GM03348 (cell line): ENCODE measurements around the gene SDR42E2.
"Not testable (repeated sequence)": the region's sequence is repeated elsewhere in the genome, so short reads cannot be mapped to it uniquely, and the experiment has no call there.

Experiments used
- DNase-seq: peaks from one replicate; pipeline ENCODE4 v3.0.0; 2012; ENCODE audit warnings: low spot score

SDR42E2 gene

DNA sequence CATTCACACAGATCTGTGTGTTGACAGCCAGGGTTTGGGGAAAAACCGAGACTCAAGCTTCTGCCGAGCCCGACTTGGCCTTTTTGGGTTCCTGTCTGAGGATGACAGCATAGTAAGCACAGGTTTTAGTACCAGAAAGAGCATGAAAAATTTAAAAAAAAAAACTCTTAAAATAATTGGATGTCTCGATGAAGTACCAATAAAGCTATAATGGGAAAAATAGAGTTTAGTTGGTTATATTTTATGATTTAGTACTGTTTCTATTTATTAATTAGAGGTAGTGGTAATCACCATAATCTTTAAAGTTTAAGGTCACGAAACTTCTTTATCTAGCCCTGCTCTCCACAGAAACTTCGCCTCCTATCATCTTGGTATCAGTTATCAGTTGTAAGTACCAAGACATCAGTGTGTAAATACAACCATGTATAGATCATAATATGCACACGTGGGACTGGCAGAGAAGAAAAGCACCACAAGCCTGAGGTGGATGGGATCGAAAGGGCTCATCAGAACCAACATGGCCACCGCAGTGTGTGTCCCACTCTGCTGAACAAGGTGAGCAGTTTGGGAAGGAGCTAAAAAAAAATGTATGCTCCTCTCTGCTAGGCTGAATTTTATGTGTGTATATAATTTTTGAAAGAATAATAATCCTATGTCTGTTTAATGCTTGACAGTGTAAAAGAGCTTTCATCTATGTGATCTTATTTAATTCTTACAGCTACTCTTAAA lies 29.4 kb downstream of the SDR42E2 start:
- no peak for DNase-seq

DNA sequence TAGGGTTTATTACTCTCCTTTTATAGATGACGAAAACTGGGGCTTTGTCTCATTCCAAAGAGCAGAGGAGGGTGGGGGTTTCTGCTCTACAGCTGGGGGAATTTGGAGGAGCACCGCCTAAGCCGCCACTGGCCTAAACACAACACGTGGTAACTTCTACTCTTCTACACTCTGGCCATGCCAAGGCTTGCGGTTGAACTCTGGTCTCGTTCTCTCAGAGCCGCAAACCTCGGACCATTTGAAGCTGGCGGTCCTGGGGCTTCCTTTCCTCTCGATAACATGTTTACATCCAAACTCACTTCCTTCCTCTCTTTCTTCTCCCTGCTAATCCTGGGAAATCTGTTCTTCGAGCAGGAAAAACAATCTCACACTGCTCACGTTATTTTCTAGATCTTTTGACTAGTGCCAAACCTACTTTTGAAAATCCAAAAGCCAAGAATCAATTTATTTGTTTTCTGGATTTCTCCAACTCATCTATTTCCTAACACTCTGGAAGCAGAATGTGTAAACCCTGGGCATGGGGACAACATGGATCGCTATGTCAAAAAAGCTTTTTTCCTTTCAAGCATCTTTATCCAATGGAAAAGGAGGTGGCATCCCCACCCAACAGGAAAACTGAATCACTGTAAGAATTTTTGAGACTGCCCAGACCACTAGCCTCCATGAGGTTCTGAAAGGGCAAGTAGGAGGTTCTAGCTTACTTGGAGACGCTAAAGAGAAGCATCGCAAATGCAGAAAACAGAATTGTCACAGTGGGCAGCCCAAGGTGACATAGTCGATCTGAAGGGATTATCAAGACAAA lies 30.2 kb downstream of the SDR42E2 start:
- peak; percentile 86 for DNase-seq

DNA sequence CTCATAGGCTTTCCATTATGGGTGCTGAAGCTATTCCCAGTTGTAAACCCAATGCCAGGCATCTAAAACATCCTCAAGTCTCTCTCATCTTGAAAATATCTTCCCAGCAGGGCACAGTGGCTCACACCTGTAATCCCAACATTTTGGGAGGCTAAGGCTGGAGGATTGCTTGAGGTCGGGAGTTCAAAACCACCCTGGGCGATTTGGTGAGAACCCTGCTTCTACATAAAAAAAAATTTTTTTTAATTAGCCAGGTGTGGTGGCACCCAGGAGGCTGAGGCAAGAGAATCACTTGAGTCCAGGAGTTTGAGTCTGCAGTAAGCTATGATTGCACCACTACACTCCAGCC lies 30.7 kb downstream of the SDR42E2 start:
- no peak for DNase-seq

DNA sequence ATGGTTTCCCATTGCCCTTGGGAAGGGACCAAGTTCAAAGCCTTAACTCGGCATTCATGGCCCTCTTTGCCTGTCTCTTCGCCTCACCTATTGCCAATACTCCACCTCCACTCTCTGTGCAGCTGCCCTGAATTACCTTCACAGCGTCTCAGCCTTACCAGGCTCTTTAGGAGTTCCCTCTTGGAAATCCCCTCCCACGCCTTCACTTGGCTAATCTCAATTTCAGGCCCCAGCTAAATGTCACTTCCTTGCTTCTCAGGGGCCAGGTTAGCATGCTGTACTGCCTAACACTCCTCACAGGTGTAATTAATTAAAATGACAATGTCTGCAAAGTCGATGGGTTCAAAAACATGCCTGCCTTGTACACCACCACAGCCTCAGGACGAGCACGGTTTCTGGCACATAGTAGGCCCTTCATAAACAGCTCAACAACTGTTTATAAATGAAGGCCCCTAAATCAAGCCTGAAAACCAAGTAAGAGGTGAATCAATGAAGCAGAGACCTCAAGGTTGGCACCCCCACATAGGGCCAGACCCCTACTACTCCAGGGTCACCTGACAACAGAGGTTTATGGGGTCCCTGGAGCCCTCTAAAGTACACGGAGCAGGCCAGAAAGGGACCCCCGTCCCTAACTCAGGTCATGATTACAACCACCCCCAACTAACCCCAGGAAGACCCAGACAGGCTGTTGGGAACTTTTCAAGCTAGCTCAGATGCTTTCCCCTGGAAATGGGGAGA lies 32.6 kb downstream of the SDR42E2 start:
- DNase-seq = no peak

DNA sequence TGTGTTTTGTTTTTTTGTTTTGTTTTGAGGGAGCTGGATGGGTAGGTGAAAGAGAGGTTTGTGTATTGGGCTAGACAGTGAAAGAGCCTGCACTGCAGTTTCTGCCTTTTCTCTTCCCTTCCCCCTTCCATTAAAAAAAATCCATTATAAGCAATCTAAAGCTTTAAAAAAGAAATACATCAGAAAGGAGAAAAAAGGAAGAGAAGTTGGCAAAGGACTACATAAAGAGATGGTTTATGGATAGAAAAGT lies 33.1 kb downstream of the SDR42E2 start:
- DNase-seq = no peak

DNA sequence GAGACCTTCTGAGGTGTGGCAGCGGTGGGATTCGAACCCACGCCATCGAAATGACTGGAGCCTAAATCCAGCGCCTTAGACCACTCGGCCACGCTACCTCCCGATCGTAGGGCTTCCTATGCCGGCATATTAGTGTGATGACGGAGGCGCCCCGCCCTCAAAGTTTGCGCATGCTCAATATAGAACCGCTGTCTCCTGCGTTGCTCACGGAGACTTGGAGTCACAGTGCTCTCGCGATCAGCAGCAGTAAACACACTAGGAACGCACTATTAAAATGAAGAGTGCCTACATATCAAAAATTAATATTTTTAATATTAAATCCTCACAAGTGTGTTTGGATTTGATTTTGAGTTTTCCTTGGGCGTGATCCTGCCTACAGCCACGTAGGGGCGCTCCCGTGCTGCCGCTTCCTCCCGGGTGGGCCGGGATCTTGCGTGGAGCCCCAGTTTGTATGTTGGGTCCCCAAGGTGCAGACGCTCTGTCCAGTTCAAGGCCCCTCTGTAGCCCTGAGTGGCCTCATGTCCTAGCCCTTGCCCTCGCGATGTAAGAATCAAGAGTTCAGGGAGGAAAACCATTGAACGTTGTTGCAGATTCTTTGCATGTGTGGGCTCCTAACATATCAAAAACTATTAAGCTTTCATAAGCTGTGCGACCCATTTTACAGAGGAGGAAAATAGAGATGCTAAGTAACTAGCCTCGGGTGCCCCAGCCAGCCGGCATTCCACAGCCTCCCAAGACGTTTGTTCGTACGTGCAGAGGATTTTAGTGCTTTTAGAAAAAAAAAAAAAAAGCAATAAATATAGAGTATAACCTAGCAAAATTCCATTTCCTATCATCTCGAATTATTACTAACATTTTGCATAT lies 33.6 kb downstream of the SDR42E2 start:
- peak; percentile 84 for DNase-seq

DNA sequence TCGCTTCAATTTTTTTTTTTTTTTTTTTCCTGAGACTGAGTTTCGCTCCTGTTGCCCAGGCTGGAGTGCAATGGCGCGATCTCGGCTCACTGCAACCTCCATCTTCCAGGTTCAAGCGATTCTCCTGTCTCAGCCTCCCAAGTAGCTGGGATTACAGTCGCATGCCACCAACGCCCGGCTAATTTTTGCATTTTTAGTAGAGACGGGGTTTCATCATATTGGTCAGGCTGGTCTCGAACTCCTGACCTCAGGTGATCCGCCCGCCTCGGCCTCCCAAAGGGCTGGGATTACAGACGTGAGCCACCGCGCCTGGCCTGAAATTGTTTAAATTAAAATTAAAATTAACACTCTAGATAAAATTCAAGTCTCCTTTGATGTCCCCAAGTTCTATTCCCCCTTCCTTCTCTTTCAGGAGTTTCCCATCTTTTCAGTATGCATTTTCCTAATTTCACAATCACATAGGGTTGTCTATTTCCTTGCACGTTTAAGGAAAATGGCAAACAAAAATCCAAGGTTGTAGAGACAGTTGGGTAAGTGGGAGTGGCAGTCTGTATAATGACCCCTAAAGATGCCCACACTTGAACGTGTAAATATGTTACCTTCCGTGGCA lies 34.4 kb downstream of the SDR42E2 start:
- not testable (repeated sequence) for DNase-seq

DNA sequence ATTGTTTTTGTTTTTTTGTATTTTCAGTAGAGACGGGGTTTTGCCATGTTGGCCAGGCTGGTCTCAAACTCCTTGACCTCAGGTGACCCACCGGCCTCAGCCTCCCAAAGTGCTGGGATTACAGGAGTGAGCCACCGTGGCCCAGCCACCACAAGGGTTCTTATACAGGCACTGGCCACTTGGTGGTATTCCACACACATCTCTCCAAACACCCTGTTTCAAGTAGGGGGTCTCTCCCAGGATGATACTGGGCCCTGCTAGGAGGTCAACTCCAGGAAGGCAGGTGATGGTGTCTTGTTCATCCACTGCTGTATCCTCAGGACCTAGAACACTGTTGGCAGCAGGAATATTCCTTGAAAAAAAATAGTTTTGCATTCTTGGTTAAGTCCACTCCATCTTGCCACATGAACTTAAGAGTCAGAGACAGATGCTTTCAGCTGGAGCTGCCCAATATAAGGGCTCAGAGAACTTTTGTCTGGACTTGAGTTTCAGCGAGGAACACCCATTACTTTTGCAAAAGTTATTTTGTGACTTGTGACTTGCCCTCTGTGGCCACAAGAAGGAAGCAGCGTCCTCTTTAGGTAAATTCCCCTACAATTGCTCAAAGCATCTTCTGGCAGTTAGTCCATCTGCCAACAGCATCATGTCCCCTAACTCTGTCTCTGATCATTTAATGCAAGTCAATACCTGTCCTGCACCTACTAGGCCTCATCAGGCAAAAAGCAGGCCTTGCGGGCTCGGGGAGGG lies 36.4 kb downstream of the SDR42E2 start:
- no peak for DNase-seq

DNA sequence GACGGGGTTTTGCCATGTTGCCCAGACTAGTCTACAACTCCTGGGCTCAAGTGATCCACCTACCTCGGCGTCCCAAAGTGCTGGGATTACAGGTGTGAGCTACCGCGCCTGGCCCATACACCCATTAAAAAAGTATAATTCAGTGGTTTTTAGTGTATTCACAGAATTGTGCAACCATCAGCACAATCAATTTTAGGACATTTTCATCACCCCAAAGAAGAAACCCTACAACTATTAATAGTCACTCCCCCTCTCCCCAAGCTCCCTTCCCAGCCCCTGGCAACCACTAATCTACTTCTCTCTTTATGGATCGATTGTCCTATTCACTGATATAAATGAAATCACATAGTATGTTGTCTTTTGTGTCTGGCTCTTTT lies 39.9 kb downstream of the SDR42E2 start:
- no peak for DNase-seq

DNA sequence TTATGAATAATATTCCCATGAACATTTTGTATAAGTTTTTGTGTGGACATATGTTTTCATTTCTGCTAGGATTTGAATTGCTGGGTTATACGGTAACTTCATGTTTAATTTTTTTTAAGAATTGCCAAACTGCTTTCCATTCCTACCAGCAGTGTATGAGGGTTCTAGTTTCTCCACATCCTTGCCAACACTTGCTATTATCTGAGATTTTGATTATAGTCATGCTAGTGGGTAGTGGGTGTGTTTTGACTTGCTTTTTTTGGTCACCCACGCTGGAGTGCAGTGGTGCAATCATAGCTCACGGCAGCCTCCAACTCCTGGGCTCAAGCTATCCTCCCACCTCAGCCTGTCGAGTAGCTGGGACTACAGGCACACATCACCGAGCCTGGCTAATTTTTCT lies 40.8 kb downstream of the SDR42E2 start:
- no peak for DNase-seq

DNA sequence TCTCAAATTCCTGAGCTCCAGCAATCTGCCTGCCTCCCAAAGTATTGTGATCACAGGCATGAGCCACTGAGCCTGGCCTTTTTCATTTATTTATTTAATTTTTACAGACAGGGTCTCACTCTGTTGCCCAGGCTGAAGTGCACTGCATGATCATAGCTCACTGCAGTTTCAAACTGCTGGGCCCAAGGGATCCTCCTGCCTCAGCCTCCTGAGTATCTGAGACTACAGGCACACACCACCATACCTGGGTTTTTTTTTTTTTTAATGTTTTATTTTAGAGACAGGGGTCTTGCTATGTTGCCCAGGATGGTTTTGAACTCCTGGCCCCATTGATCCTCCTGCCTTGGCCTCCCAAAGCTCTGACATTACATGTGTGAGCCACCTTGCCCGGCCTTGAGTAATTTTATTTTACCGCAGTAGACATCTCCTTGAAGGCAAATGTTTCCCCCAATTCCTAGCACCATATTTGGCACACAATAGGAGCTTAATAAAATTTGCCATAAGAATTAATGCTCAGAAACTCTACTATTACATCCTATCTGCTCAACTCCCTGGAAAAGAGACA lies 41.9 kb downstream of the SDR42E2 start:
- no peak for DNase-seq

DNA sequence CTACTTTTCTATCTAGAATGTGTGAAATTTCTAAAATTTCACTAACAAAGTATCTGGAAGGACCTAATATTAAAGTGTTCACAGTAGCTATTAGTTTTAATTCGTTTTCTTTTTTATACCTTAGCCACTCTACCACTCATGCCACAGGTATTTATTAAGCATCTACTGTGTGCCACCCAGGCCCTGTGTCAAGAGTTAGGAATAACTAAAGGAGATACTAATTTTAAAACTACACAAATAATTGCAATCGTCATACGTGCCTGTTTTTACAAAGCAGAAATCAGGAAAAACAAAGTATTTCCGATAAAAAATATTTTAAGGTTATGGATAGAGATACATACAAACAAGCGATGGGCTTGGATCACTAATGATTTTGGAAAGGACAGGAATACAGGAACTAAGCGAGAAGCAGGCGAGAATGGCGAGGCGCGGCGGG lies 43.3 kb downstream of the SDR42E2 start:
- no peak for DNase-seq

DNA sequence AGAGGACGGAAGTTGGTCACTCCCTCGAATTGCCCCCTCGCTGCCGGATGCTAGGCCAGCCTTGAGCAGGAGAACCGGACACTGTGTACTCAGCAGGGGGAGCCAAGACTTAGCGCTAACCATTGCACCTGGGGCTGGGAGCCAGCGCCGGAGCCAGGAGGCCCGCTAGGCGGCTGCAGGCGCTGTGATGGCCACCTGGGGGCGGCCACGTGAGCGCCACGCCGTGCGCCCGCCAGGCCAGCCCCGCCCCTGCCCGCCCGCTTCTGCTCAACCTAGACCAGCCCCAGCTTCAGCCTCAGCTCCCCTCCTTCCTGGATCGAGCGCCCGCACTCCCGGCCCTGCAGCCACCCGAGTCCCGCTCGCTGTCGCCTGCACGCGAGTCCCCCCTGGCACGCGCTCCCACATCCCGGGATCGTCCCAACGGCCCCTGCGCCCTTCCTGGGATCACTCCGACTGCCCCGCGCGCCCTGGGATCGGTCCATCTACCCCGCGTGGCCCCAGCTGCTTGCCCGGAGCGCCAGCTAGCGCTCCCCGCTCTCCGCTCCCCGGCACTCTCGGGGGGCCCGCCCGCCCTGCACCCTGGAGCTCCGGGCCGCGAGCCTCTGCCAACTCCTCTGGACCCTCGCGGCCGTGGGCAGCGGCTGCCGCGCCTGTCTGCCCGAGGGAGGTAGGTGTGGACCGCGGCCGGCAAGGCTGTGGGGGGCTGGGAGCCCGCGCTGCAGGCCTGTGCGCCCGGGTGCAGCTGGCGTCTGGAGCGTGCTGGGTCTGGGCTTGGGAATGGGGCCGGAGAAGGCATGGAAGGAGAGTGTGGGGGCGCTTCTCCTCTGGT lies 43.9 kb downstream of the SDR42E2 start, which contains the start of gene EEF2K:
TSS of gene EEF2K (plus strand) at position 266 of the 829 bp plus-strand sequence. CDS start 19,452 bp downstream, outside the sequence.
- DNase-seq = peak; percentile 95

DNA sequence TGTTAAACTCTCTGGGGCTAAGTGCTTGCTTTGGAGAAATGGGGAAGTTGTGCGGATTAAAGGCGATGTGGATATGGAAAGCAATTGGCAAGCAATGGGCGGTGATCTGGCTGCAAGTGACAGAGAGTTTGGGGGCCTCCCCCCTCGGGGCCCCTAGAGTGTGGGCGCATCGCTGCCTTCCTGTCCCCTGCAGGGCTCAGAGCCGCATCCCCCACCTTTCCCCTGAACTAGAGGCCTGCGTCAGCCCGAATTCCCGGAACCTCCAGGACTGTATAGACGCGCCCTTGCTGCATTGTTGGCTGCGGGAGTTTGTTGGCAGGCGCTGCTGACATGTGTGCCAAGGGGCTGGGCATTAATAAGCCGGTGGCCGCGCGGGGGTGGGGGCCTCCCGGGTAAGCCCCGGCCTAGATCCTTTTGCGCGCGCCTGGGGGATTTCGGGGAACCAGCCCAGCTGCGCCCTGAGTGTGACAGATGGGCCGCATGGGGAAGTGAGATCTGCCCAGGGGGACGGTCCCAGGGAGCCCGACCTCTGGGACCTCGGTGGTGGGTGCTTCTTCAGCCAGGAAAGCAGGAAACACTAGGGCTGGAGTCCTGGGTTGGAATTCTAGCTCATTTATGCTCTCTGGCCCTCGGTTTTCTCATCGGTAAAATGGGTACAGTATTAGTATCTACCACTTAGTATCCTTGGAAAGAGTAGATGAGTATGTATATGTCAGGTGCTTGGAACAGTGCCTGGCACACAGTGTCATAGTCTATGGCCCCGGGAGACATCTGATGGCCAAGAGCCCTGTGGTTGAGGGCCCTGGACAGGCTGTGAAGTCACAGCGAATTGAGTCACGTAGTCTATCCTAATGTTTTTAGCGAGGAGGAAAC lies 44.8 kb downstream of the SDR42E2 start:
- DNase-seq = peak; percentile 78

DNA sequence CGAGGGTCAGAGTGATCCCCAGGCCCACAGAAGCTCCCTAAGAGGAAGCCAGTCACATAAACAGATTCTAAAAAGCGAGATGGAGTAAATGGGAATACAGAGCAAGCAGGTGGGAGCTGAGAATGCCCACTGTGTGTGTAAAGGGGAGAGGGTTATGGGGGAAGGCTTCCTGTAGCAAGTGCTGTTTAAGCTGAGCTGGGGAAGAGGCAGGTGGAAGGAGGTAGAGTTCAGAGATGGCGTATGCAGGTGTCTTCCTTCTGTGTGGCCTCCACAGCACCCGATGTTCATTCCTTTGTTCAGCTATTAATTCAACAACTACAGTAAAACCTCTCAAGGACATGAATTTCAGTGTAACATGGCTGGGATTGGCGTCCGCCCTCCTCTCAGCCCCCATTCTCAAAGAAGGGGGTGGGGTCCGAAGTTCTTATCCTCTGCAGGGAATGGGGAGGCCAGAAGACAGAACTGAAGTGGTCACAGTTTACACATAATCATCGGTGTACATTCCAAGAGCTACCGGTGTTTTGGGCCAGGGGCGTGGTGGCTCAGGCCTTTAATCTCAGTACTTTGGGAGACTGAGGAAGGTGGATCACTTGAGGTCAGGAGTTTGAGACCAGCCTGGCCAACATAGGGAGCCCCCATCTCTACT lies 45.5 kb downstream of the SDR42E2 start:
- no peak for DNase-seq

DNA sequence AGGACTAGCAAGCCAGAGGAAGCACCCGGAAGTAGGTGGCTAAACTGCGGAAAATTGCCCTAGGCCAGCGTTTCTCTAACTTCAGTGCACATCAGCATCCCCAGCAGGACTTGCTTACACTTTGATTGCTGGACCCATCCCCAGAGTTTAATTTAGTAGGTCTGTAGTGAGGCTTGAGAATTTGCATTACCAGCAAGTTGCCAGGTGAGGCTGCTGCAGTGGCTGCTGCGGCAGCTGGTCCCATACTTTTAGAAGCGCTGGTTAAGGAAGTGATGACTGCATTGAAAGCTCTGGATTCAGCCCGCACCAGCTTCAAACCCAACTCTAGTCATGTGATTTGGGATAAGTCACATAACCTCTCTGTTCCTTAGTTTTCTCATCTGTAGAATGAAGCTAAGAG lies 48.0 kb downstream of the SDR42E2 start:
- no peak for DNase-seq

DNA sequence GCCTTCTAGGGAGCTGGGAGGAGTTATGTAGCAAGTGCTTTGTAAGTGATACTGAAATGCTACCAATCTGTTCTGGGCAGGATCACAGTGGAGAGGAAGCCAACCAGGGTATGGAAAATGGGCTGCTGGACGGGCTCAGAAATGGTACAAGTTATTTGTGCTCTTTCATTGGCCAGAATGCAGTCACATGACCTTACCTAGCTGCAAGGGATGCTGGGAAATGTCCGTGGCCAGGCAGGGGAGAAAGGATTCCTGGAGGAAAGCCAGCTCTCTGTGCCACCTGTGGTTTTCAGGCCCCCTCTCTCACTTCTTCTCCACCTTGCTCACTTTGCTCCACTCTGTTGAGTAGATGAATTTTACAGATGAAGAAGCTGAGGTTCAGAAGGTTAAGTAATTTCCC lies 48.5 kb downstream of the SDR42E2 start:
- DNase-seq = no peak

DNA sequence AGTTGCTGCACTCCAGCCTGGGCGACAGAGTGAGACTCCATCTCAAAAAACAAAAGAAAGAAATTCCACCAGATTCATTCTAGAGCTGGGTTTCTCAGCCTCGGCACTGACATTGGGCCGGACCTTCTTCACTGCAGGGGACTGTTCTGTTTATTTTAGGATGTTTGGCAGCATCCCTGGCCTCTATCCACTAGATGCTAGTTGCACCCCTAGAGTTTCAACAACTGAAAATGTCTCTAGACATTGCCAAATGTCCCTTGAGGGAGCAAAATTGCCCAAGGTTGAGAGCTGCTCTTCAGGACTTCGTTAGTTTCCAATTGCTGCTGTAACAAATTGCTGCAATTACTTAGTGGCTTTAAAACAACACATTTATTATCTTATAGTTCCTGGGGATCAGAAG lies 50.9 kb downstream of the SDR42E2 start:
- no peak for DNase-seq
